Measurements from ENCODE around the gene RSPRY1. TPM values are rescaled to one million over a fixed set of nuclear protein-coding genes. Genes with fewer than 3 reads are reported as not detected.

The RSPRY1 gene
- total and polyA plus RNA-seq, 2 of the 4 experiments (the other 2 are of a cell fraction), result 25.2 to 62.2 TPM

GRCh38 chr16:57229079-57229478 lies 43.0 kb downstream of the RSPRY1 start:
- no CpG with 5 or more reads among the region's 1 CpG for WGBS, 2 experiments (ENCODE audit: extremely low coverage in 2 of 2, insufficient read length in 1 of 2)
- intact Hi-C loops (cut with micrococcal nuclease) (no loop called here), dilution Hi-C loops (cut with HindIII; ENCODE audit: low sequenced_read_pairs, unreplicated experiment) (no loop called here), in situ Hi-C loops (cut with MboI; ENCODE audit: low sequenced_read_pairs) (no loop called here)
- no peak for ATAC-seq (ENCODE audit: low read depth)
- no peak overlapping the region for H2BK20ac ChIP-seq (ENCODE audit: low read depth, low read length)
- no TSS peak for BruUV-seq (replicated peaks)
- H3K4me1 ChIP-seq (ENCODE audit: control insufficient read depth, insufficient read depth, low read length), result peaks cover 3% of the 10 kb centered on the region; the same call in 1 of the 2 replicates
- POLR2A ChIA-PET (ENCODE audit: unreplicated experiment), result no interaction called here
- no peak overlapping the region for H2BK120ac ChIP-seq (ENCODE audit: low read depth, low read length)
- H4K91ac ChIP-seq (ENCODE audit: insufficient read depth, low read depth, low read length), result no peak overlapping the region
- no peak overlapping the region for H2AFZ ChIP-seq (replicated peaks; ENCODE audit: low read length, poor library complexity)
- CTCF ChIA-PET, result no interaction called here
- H2BK15ac ChIP-seq (ENCODE audit: low read depth, low read length), result no peak overlapping the region
- H3K9me3 ChIP-seq (ENCODE audit: control insufficient read depth, insufficient read depth, low read length), result no peaks in the 10 kb centered on the region
- TF ChIP-seq FOS (IDR thresholded peaks at IDR 0.05; ENCODE audit: low read depth, low read length) (no peak), USF2 (IDR thresholded peaks at IDR 0.05; ENCODE audit: low read depth, low read length) (no peak), CEBPB (IDR thresholded peaks at IDR 0.05; ENCODE audit: low read depth, low read length) (no peak), CHD1 (IDR thresholded peaks at IDR 0.05; ENCODE audit: low read depth, low read length) (no peak), NFE2L2 (IDR thresholded peaks at IDR 0.05; ENCODE audit: low read depth, low read length) (no peak), BHLHE40 (IDR thresholded peaks at IDR 0.05; ENCODE audit: low read depth, low read length) (no peak), POLR2A (IDR thresholded peaks at IDR 0.05; ENCODE audit: low read depth, low read length) (no peak), MAFK (IDR thresholded peaks at IDR 0.05; ENCODE audit: low read depth, low read length) (no peak), RCOR1 (IDR thresholded peaks at IDR 0.05; ENCODE audit: insufficient replicate concordance, low read length) (no peak), MAZ (IDR thresholded peaks at IDR 0.05; ENCODE audit: borderline replicate concordance, low read depth, low read length) (no peak), RFX5 (IDR thresholded peaks at IDR 0.05; ENCODE audit: low read depth, low read length) (no peak), CTCF (conservative IDR thresholded peaks at IDR 0.05; ENCODE audit: low read depth, low read length) (no peak), RAD21 (IDR thresholded peaks at IDR 0.05; ENCODE audit: low read length) (no peak), MXI1 (IDR thresholded peaks at IDR 0.05; ENCODE audit: borderline replicate concordance, low read depth, low read length) (no peak), SMC3 (IDR thresholded peaks at IDR 0.05; ENCODE audit: low read depth, low read length) (no peak), ELK1 (IDR thresholded peaks at IDR 0.05; ENCODE audit: borderline replicate concordance, low read depth, low read length) (no peak)
- no peak overlapping the region for H2BK5ac ChIP-seq (ENCODE audit: low read depth, low read length, poor library complexity, severe bottlenecking)
- peaks cover 31% of the 10 kb centered on the region for H3K36me3 ChIP-seq (ENCODE audit: control insufficient read depth, insufficient read depth, low read length)
- H4K5ac ChIP-seq (ENCODE audit: low read depth, low read length), result no peak overlapping the region
- no peak overlapping the region for H3K23ac ChIP-seq (ENCODE audit: low read depth, low read length)
- H3K4ac ChIP-seq (ENCODE audit: low read depth, low read length), result no peak overlapping the region
- no peaks in the 10 kb centered on the region for H3K27me3 ChIP-seq (ENCODE audit: control insufficient read depth, insufficient read depth, low read length)
- peaks cover 0 to 6% of the 10 kb centered on the region in 2 experiments; a peak in 3 of 4 replicates for H3K79me1 ChIP-seq (ENCODE audit: low read depth in 1 of 2, low read length in 2 of 2)
- H3K9me1 ChIP-seq (ENCODE audit: insufficient read depth, low read length), result peaks cover 7% of the 10 kb centered on the region; the same call in 1 of the 2 replicates
- H4K8ac ChIP-seq (ENCODE audit: low read depth in 2 of 2, low read length in 2 of 2), result no peak overlapping the region
- H3K14ac ChIP-seq (replicated peaks; ENCODE audit: low read depth, low read length), result no peak overlapping the region
- no peak overlapping the region for H2AK5ac ChIP-seq (ENCODE audit: low read depth, low read length)
- H3K18ac ChIP-seq (ENCODE audit: low read depth, low read length), result no peak overlapping the region
- no peaks in the 10 kb centered on the region for H4K20me1 ChIP-seq (ENCODE audit: insufficient read depth, low read length)
- H3K9ac ChIP-seq (ENCODE audit: low read depth, low read length), result no peak overlapping the region
- no peak for DNase-seq
- H3K4me2 ChIP-seq (ENCODE audit: low read depth, low read length), result no peak overlapping the region
- H3K27ac ChIP-seq (ENCODE audit: insufficient read depth, low read length), result no peak overlapping the region
- H2AK9ac ChIP-seq (replicated peaks; ENCODE audit: low read depth, low read length, poor library complexity), result no peak overlapping the region
- H3K4me3 ChIP-seq (ENCODE audit: insufficient read depth, low read depth, low read length), result no peak overlapping the region
- H3K56ac ChIP-seq (ENCODE audit: extremely low read depth, insufficient read depth, low read length), result no peak overlapping the region
